ENCODE measurements around the gene SPESP1. TPM values are rescaled to one million over a fixed set of nuclear protein-coding genes. Genes with fewer than 3 reads are reported as not detected.

The SPESP1 gene
- total and polyA plus RNA-seq, 8 donors, result 0.28 to 1.5 (median 0.77) TPM

GRCh38 chr15:68983961-68984481 lies 53.7 kb downstream of the SPESP1 start:
- no peaks in the 10 kb centered on the region for H3K36me3 ChIP-seq
- H3K4me3 ChIP-seq, result no peak overlapping the region
- H3K27ac ChIP-seq, result no peak overlapping the region
- no peaks in the 10 kb centered on the region for H3K4me1 ChIP-seq
- ATAC-seq, result peak in 3 of 4 donors; percentile 40 to 79 (median 66)
- no peak for TF ChIP-seq CTCF (IDR thresholded peaks at IDR 0.05)
- H3K27me3 ChIP-seq, result no peaks in the 10 kb centered on the region
- intact Hi-C loops (cut with DNase I), result no loop called here
- 38% methylated on average over 4 of the region's 4 CpGs for WGBS, 2 donors
- DNase-seq, result no peak
- no peak for FAIRE-seq
- no peaks in the 10 kb centered on the region for H3K9me3 ChIP-seq

GRCh38 chr15:68984586-68984985 lies 54.3 kb downstream of the SPESP1 start:
- FAIRE-seq (no peak), ATAC-seq (no peak), DNase-seq (no peak)
- no peak for TF ChIP-seq CTCF (IDR thresholded peaks at IDR 0.05)
- Histone ChIP-seq H3K36me3 (no peaks in the 10 kb centered on the region), H3K9me3 (no peaks in the 10 kb centered on the region), H3K27ac (no peak overlapping the region), H3K4me1 (no peaks in the 10 kb centered on the region), H3K27me3 (no peaks in the 10 kb centered on the region), H3K4me3 (no peak overlapping the region)
- 94 to 95% methylated on average over 3 of the region's 3 CpGs for WGBS, 2 donors
- intact Hi-C loops (cut with DNase I), result no loop called here

GRCh38 chr15:68985361-68985891 lies 55.1 kb downstream of the SPESP1 start:
- Histone ChIP-seq H3K4me1 (no peaks in the 10 kb centered on the region), H3K9me3 (no peaks in the 10 kb centered on the region)
- no peak for FAIRE-seq

GRCh38 chr15:68986322-68986721 lies 56.0 kb downstream of the SPESP1 start:
- TF ChIP-seq CTCF (IDR thresholded peaks at IDR 0.05), result no peak
- 87 to 88% methylated on average over 5 of the region's 5 CpGs for WGBS, 2 donors

More at GRCh38 chr15:68985361-68985891, 55.1 kb downstream of the SPESP1 start:
- ATAC-seq (no peak), DNase-seq (no peak)
- intact Hi-C loops (cut with DNase I), result no loop called here
- no peak overlapping the region for H3K27ac ChIP-seq
- H3K36me3 ChIP-seq, result no peaks in the 10 kb centered on the region
- no peak overlapping the region for H3K4me3 ChIP-seq
- H3K27me3 ChIP-seq, result no peaks in the 10 kb centered on the region
- TF ChIP-seq CTCF (IDR thresholded peaks at IDR 0.05), result no peak
- WGBS, 2 donors, result 93 to 94% methylated on average over 5 of the region's 5 CpGs

GRCh38 chr15:68987120-68987519 lies 56.8 kb downstream of the SPESP1 start:
- ATAC-seq (no peak), FAIRE-seq (no peak), DNase-seq (no peak)
- Histone ChIP-seq H3K9me3 (no peaks in the 10 kb centered on the region), H3K27me3 (no peaks in the 10 kb centered on the region), H3K4me1 (no peaks in the 10 kb centered on the region), H3K27ac (no peak overlapping the region), H3K4me3 (no peak overlapping the region), H3K36me3 (no peaks in the 10 kb centered on the region)
- no peak for TF ChIP-seq CTCF (IDR thresholded peaks at IDR 0.05)
- intact Hi-C loops (cut with DNase I), result no loop called here
- 93 to 96% methylated on average over 6 of the region's 6 CpGs for WGBS, 2 donors

More at GRCh38 chr15:68986322-68986721, 56.0 kb downstream of the SPESP1 start:
- H3K27ac ChIP-seq, result no peak overlapping the region
- no peak overlapping the region for H3K4me3 ChIP-seq
- H3K27me3 ChIP-seq, result no peaks in the 10 kb centered on the region
- no peaks in the 10 kb centered on the region for H3K4me1 ChIP-seq
- no peak for DNase-seq
- no peaks in the 10 kb centered on the region for H3K9me3 ChIP-seq
- intact Hi-C loops (cut with DNase I), result no loop called here
- H3K36me3 ChIP-seq, result no peaks in the 10 kb centered on the region
- no peak for FAIRE-seq
- no peak for ATAC-seq
